Neural cell (in vitro differentiated cells): ENCODE measurements around the gene ADGRD1.
"Not testable (repeated sequence)": the region's sequence is repeated elsewhere in the genome, so short reads cannot be mapped to it uniquely, and the experiment has no call there.

Experiments
- EP300 ChIP-seq: fragments of 450-650 bp; conservative IDR thresholded peaks from 2 replicates; pipeline ENCODE4 v1.6.1; 2014; ENCODE audit warnings: antibody characterized with exemption, mild to moderate bottlenecking, moderate library complexity; ENCODE audit not compliant: poor library complexity, severe bottlenecking
- EZH2 ChIP-seq: fragments of 200-600, 300-800 bp; shearing (Covaris generic), sonication (generic); IDR thresholded peaks from 2 replicates; pipeline ENCODE4 v1.6.1; 2014; ENCODE audit warnings: antibody characterized with exemption, low read length, borderline replicate concordance, mild to moderate bottlenecking; ENCODE audit not compliant: insufficient read depth, poor library complexity, severe bottlenecking
- MXI1 ChIP-seq: fragments of 450-650 bp; conservative IDR thresholded peaks from 2 replicates; pipeline ENCODE4 v1.6.1; 2014; ENCODE audit warnings: antibody characterized with exemption, mild to moderate bottlenecking; ENCODE audit not compliant: poor library complexity, severe bottlenecking
- POLR2AphosphoS5 ChIP-seq: IDR thresholded peaks from 2 replicates; pipeline ENCODE4 v1.6.1; 2012
- RAD21 ChIP-seq: fragments of 450-650 bp; conservative IDR thresholded peaks from 2 replicates; pipeline ENCODE4 v1.6.1; 2014; ENCODE audit warnings: antibody characterized with exemption, mild to moderate bottlenecking, moderate library complexity
- TAF1 ChIP-seq: IDR thresholded peaks from 2 replicates; pipeline ENCODE4 v1.6.1; 2012; ENCODE audit warnings: low read depth
- TF ChIP-seq, protein P1 (sequence below): IDR thresholded peaks from 2 replicates; pipeline ENCODE4 v1.6.1; 2012; ENCODE audit warnings: borderline replicate concordance
- TF ChIP-seq, protein P2 (sequence below): fragments of 450-650 bp; IDR thresholded peaks from 2 replicates; pipeline ENCODE4 v1.5.1; 2014; ENCODE audit warnings: antibody characterized with exemption, mild to moderate bottlenecking, moderate library complexity; ENCODE audit not compliant: poor library complexity, severe bottlenecking

DNA sequence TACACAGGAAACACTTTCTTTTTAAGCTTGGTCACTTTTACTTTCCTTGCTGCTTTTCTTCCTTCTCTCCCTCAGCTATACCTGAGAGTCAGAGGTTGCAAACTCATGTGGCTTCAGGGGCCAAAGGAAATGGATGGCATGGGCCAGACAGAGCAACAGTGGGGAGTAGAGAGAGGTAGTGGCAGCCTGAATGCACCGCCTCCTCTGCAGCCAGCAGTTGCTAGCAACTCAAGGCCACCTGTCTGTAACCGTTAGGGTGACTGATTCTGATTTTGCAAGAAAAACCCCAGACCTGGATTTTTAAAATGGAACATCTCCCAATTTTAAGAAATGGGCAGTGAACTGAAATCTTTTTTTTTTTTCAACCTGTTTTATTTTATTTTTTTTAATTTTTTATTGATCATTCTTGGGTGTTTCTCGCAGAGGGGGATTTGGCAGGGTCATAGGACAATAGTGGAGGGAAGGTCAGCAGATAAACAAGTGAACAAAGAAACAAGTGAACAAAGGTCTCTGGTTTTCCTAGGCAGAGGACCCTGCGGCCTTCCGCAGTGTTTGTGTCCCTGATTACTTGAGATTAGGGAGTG is 41.8 kb downstream of the ADGRD1 start:
- TF ChIP-seq, protein P1, sequence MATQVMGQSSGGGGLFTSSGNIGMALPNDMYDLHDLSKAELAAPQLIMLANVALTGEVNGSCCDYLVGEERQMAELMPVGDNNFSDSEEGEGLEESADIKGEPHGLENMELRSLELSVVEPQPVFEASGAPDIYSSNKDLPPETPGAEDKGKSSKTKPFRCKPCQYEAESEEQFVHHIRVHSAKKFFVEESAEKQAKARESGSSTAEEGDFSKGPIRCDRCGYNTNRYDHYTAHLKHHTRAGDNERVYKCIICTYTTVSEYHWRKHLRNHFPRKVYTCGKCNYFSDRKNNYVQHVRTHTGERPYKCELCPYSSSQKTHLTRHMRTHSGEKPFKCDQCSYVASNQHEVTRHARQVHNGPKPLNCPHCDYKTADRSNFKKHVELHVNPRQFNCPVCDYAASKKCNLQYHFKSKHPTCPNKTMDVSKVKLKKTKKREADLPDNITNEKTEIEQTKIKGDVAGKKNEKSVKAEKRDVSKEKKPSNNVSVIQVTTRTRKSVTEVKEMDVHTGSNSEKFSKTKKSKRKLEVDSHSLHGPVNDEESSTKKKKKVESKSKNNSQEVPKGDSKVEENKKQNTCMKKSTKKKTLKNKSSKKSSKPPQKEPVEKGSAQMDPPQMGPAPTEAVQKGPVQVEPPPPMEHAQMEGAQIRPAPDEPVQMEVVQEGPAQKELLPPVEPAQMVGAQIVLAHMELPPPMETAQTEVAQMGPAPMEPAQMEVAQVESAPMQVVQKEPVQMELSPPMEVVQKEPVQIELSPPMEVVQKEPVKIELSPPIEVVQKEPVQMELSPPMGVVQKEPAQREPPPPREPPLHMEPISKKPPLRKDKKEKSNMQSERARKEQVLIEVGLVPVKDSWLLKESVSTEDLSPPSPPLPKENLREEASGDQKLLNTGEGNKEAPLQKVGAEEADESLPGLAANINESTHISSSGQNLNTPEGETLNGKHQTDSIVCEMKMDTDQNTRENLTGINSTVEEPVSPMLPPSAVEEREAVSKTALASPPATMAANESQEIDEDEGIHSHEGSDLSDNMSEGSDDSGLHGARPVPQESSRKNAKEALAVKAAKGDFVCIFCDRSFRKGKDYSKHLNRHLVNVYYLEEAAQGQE, result not testable (repeated sequence)
- TF ChIP-seq, protein P2, sequence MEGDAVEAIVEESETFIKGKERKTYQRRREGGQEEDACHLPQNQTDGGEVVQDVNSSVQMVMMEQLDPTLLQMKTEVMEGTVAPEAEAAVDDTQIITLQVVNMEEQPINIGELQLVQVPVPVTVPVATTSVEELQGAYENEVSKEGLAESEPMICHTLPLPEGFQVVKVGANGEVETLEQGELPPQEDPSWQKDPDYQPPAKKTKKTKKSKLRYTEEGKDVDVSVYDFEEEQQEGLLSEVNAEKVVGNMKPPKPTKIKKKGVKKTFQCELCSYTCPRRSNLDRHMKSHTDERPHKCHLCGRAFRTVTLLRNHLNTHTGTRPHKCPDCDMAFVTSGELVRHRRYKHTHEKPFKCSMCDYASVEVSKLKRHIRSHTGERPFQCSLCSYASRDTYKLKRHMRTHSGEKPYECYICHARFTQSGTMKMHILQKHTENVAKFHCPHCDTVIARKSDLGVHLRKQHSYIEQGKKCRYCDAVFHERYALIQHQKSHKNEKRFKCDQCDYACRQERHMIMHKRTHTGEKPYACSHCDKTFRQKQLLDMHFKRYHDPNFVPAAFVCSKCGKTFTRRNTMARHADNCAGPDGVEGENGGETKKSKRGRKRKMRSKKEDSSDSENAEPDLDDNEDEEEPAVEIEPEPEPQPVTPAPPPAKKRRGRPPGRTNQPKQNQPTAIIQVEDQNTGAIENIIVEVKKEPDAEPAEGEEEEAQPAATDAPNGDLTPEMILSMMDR, result not testable (repeated sequence)
- TF ChIP-seq EZH2, RAD21, MXI1, EP300, POLR2AphosphoS5, TAF1: not testable (repeated sequence)
